Measurements from ENCODE around the gene KCNH5. TPM values are rescaled to one million over a fixed set of nuclear protein-coding genes. Genes with fewer than 3 reads are reported as not detected.

KCNH5 gene
- total RNA-seq, 2 experiments from 2014 or later = not detected

DNA sequence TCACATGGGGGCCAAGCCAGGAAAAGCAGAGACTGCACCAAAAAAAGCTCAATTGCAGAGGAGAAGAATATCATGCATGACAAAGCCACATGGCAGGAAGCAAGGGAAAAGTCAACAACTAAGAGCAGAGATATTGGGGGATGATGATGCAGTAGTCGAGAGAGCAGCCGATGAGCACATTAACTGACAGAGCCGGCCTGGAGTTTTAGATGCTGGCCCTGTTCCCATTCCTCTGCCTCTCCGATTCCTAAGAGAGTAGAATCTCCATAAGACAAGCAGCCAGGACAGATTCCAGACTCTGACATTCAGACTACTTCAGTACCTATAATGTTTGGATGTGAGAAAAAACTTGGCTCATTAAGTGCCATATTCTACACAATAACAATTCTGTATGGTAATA, 155.9 kb downstream of the KCNH5 start:
- DNase-seq (no peak), ATAC-seq (no peak)
- Mint-ChIP-seq H3K9me3 (peaks cover 4% of the 10 kb centered on the region), H3K4me3 (no peak overlapping the region), H3K4me1 (ENCODE audit: low read depth) (no peaks in the 10 kb centered on the region), H3K27ac (no peak overlapping the region), H3K27me3 (no peaks in the 10 kb centered on the region), H3K36me3 (ENCODE audit: low read depth) (no peaks in the 10 kb centered on the region)
- CTCF ChIA-PET = no interaction called here
- intact Hi-C loops (cut with micrococcal nuclease) = no loop called here
- POLR2A ChIA-PET = no interaction called here
- TF ChIP-seq, protein P1, sequence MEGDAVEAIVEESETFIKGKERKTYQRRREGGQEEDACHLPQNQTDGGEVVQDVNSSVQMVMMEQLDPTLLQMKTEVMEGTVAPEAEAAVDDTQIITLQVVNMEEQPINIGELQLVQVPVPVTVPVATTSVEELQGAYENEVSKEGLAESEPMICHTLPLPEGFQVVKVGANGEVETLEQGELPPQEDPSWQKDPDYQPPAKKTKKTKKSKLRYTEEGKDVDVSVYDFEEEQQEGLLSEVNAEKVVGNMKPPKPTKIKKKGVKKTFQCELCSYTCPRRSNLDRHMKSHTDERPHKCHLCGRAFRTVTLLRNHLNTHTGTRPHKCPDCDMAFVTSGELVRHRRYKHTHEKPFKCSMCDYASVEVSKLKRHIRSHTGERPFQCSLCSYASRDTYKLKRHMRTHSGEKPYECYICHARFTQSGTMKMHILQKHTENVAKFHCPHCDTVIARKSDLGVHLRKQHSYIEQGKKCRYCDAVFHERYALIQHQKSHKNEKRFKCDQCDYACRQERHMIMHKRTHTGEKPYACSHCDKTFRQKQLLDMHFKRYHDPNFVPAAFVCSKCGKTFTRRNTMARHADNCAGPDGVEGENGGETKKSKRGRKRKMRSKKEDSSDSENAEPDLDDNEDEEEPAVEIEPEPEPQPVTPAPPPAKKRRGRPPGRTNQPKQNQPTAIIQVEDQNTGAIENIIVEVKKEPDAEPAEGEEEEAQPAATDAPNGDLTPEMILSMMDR (IDR thresholded peaks at IDR 0.05) = no peak

DNA sequence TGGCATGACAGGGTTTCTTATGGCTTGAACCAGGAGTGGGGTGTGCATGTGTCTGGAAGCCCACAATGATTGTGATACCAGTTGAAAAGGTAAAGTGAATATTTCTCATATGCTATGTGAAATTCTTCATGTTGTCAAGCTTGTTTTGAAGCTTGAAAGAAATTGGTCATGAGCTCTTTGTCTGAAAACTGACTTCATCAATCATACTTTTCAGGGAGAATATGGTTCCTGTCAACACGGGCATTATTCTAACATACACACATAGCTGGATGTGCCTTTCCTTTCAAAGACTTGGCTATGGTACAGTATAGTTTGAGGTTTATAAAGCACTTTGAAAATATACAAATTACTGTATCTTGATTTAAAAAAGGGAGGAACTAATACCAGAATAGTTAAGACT, 158.8 kb downstream of the KCNH5 start:
- CTCF ChIA-PET = no interaction called here
- no peaks in the 10 kb centered on the region for H3K4me1 Mint-ChIP-seq (ENCODE audit: low read depth)
- intact Hi-C loops (cut with micrococcal nuclease) = no loop called here

GRCh38 chr14:62885451-62885850, 159.8 kb downstream of the KCNH5 start:
- H3K4me3 Mint-ChIP-seq = no peak overlapping the region
- intact Hi-C loops (cut with micrococcal nuclease) = no loop called here
- no peaks in the 10 kb centered on the region for H3K4me1 Mint-ChIP-seq (ENCODE audit: low read depth)
- CTCF ChIA-PET = no interaction called here
- H3K9me3 Mint-ChIP-seq = peaks cover 3% of the 10 kb centered on the region
- no peak overlapping the region for H3K27ac Mint-ChIP-seq
- no peak for ATAC-seq
- no peaks in the 10 kb centered on the region for H3K27me3 Mint-ChIP-seq
- TF ChIP-seq, protein P1 (IDR thresholded peaks at IDR 0.05) = no peak
- POLR2A ChIA-PET = no interaction called here
- H3K36me3 Mint-ChIP-seq (ENCODE audit: low read depth) = no peaks in the 10 kb centered on the region
- DNase-seq = no peak

More for the DNA sequence above, 158.8 kb downstream of the KCNH5 start:
- Mint-ChIP-seq H3K4me3 (no peak overlapping the region), H3K27ac (no peak overlapping the region), H3K36me3 (ENCODE audit: low read depth) (no peaks in the 10 kb centered on the region), H3K27me3 (no peaks in the 10 kb centered on the region), H3K9me3 (peaks cover 4% of the 10 kb centered on the region)
- no peak for ATAC-seq
- no peak for DNase-seq
- POLR2A ChIA-PET = no interaction called here
- TF ChIP-seq, protein P1 (IDR thresholded peaks at IDR 0.05) = no peak

DNA sequence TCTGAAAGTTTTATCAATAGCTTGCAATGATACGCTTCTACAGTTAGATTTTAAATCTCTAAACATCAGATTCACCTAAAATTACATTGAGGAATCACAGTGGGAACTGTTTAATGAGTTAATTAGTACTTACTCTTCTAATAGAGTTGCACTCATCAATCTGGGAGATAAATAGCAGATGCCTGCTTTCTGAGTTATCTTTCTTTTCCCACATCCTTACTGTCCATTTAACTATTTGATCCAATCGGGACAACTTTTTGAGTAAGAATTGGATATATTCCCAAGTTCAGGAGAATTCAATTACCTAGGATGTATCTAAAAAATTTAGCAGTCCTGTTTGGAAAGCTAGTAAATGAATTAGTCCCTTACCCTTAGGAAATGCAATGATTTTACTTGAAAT, 162.3 kb downstream of the KCNH5 start:
- no peak for DNase-seq
- Mint-ChIP-seq H3K4me3 (no peak overlapping the region), H3K4me1 (ENCODE audit: low read depth) (no peaks in the 10 kb centered on the region), H3K27ac (no peak overlapping the region), H3K36me3 (ENCODE audit: low read depth) (no peaks in the 10 kb centered on the region), H3K27me3 (no peaks in the 10 kb centered on the region), H3K9me3 (no peaks in the 10 kb centered on the region)
- TF ChIP-seq, protein P1 (IDR thresholded peaks at IDR 0.05) = no peak
- ATAC-seq = no peak
- intact Hi-C loops (cut with micrococcal nuclease) = no loop called here
- CTCF ChIA-PET = no interaction called here
- POLR2A ChIA-PET = no interaction called here

- POLR2A ChIA-PET = no interaction called here
- Mint-ChIP-seq H3K4me1 (ENCODE audit: low read depth) (no peaks in the 10 kb centered on the region), H3K36me3 (ENCODE audit: low read depth) (no peaks in the 10 kb centered on the region), H3K27ac (no peak overlapping the region), H3K9me3 (no peaks in the 10 kb centered on the region), H3K27me3 (no peaks in the 10 kb centered on the region), H3K4me3 (no peak overlapping the region)
- DNase-seq (no peak), ATAC-seq (no peak)
- intact Hi-C loops (cut with micrococcal nuclease) = no loop called here
- TF ChIP-seq, protein P1 (IDR thresholded peaks at IDR 0.05) = no peak
- CTCF ChIA-PET = no interaction called here
Observed at GRCh38 chr14:62866376-62866775, 178.9 kb downstream of the KCNH5 start.

Measured in activated CD8-positive, alpha-beta T cell treated with anti-CD3 and anti-CD28 coated beads for 36 hours (primary cell).